ENCODE results near the gene ANKS1A. TPM values are rescaled to one million over a fixed set of nuclear protein-coding genes. Genes with fewer than 3 reads are reported as not detected.

Gene ANKS1A
- total RNA-seq, 1 experiment from 2014 or later, result 24.0 TPM

- no peaks in the 10 kb centered on the region for H3K9me3 Mint-ChIP-seq (ENCODE audit: unreplicated experiment)
These were observed 92.3 kb downstream of the ANKS1A start for GRCh38 chr6:34981366-34981765.

DNA sequence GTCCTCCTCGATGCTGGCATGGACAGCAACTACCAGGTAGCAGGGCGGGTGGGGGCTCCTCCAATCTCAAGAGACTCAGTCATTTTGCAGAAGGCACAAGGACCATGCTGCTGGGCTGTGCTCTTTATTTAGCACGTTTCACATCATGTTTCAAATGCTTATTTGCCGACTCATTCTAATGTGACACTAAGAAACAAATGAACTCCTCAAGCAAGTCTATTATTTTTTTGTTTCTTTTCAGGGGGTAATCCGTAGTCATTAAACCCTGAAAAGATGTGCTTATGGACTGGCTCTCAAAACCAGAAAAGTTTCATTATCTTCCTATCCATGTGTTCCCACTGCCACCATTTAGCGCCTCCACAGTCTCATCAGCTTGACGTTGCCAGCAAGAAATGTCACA lies 92.9 kb downstream of the ANKS1A start:
- no TSS peak for BruUV-seq (replicated peaks)
- H3K4me3 Mint-ChIP-seq (ENCODE audit: unreplicated experiment), result no peak overlapping the region
- Histone ChIP-seq H3K4me1 (no peaks in the 10 kb centered on the region), H3K36me3 (ENCODE audit: control insufficient read depth, insufficient read depth, low read length) (no peaks in the 10 kb centered on the region), H3K27me3 (replicated peaks; ENCODE audit: control insufficient read depth, insufficient read depth, low read length) (no peaks in the 10 kb centered on the region), H3K4me3 (ENCODE audit: low read depth, low read length) (no peak overlapping the region), H3K9me3 (no peaks in the 10 kb centered on the region)
- TF ChIP-seq, protein P1, sequence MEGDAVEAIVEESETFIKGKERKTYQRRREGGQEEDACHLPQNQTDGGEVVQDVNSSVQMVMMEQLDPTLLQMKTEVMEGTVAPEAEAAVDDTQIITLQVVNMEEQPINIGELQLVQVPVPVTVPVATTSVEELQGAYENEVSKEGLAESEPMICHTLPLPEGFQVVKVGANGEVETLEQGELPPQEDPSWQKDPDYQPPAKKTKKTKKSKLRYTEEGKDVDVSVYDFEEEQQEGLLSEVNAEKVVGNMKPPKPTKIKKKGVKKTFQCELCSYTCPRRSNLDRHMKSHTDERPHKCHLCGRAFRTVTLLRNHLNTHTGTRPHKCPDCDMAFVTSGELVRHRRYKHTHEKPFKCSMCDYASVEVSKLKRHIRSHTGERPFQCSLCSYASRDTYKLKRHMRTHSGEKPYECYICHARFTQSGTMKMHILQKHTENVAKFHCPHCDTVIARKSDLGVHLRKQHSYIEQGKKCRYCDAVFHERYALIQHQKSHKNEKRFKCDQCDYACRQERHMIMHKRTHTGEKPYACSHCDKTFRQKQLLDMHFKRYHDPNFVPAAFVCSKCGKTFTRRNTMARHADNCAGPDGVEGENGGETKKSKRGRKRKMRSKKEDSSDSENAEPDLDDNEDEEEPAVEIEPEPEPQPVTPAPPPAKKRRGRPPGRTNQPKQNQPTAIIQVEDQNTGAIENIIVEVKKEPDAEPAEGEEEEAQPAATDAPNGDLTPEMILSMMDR (IDR thresholded peaks at IDR 0.05; ENCODE audit: insufficient read depth in 1 of 2, low read depth in 1 of 2, low read length in 1 of 2, severe bottlenecking in 1 of 2, unreplicated experiment in 1 of 2), result no peak
- CTCF ChIA-PET, result no interaction called here
- intact Hi-C loops (cut with micrococcal nuclease; ENCODE audit: unreplicated experiment), result loop anchor here (1.0 to 10.0 kb wide), 3 partner anchors 29 to 223 kb away; no protein-coding TSS in a partner anchor
- peaks cover 31% of the 10 kb centered on the region for H3K36me3 Mint-ChIP-seq (ENCODE audit: insufficient read depth, unreplicated experiment)
- H3K27me3 Mint-ChIP-seq (ENCODE audit: insufficient read depth, unreplicated experiment), result no peaks in the 10 kb centered on the region
- H3K27ac Mint-ChIP-seq (ENCODE audit: unreplicated experiment), result no peak overlapping the region
- POLR2A ChIA-PET, result no interaction called here
- no peak for DNase-seq
- H3K9me3 Mint-ChIP-seq (ENCODE audit: unreplicated experiment), result no peaks in the 10 kb centered on the region
- peaks cover 6% of the 10 kb centered on the region for H3K4me1 Mint-ChIP-seq (ENCODE audit: low read depth, unreplicated experiment)

More at GRCh38 chr6:34981366-34981765, 92.3 kb downstream of the ANKS1A start:
- DNase-seq, result no peak
- Mint-ChIP-seq H3K4me1 (ENCODE audit: low read depth, unreplicated experiment) (peaks cover 6% of the 10 kb centered on the region), H3K4me3 (ENCODE audit: unreplicated experiment) (no peak overlapping the region), H3K27ac (ENCODE audit: unreplicated experiment) (no peak overlapping the region), H3K27me3 (ENCODE audit: insufficient read depth, unreplicated experiment) (no peaks in the 10 kb centered on the region), H3K36me3 (ENCODE audit: insufficient read depth, unreplicated experiment) (peaks cover 31% of the 10 kb centered on the region)
- H3K9me3 ChIP-seq, result no peaks in the 10 kb centered on the region
- BruUV-seq (replicated peaks), result no TSS peak
- CTCF ChIA-PET, result no interaction called here
- no peaks in the 10 kb centered on the region for H3K27me3 ChIP-seq (replicated peaks; ENCODE audit: control insufficient read depth, insufficient read depth, low read length)
- intact Hi-C loops (cut with micrococcal nuclease; ENCODE audit: unreplicated experiment), result loop anchor here (10.0 kb wide), 1 partner anchor 223 kb away; no protein-coding TSS in a partner anchor
- TF ChIP-seq, protein P1 (IDR thresholded peaks at IDR 0.05; ENCODE audit: insufficient read depth in 1 of 2, low read depth in 1 of 2, low read length in 1 of 2, severe bottlenecking in 1 of 2, unreplicated experiment in 1 of 2), result no peak
- H3K4me1 ChIP-seq, result no peaks in the 10 kb centered on the region
- POLR2A ChIA-PET, result no interaction called here
- no peak overlapping the region for H3K4me3 ChIP-seq (ENCODE audit: low read depth, low read length)
- no peaks in the 10 kb centered on the region for H3K36me3 ChIP-seq (ENCODE audit: control insufficient read depth, insufficient read depth, low read length)

DNA sequence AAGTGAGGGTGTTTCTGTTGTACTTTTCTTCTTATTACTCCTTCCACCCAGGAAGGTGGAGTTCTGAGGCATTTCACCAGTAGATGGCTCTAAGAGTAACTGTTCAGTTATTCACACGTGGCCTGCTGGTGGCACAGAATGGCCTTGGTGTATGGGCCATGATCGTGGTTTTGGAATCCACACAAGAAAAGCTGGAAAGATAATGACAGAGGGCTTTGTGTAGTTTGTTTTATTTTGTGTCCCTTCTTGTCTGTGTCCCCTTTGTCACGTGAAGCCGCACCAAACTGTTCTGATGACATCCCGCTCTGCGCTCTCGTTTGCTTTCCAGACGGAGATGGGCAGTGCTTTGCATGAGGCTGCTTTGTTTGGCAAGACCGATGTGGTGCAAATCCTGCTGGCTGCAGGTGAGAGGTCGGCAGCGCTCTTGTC lies 93.4 kb downstream of the ANKS1A start:
- Histone ChIP-seq H3K36me3 (ENCODE audit: control insufficient read depth, insufficient read depth, low read length) (no peaks in the 10 kb centered on the region), H3K9me3 (no peaks in the 10 kb centered on the region), H3K4me1 (no peaks in the 10 kb centered on the region), H3K27me3 (replicated peaks; ENCODE audit: control insufficient read depth, insufficient read depth, low read length) (no peaks in the 10 kb centered on the region), H3K4me3 (ENCODE audit: low read depth, low read length) (no peak overlapping the region)
- ChIA-PET POLR2A (no interaction called here), CTCF (no interaction called here)
- BruUV-seq (replicated peaks), result no TSS peak
- Mint-ChIP-seq H3K4me1 (ENCODE audit: low read depth, unreplicated experiment) (peaks cover 6% of the 10 kb centered on the region), H3K27ac (ENCODE audit: unreplicated experiment) (no peak overlapping the region), H3K27me3 (ENCODE audit: insufficient read depth, unreplicated experiment) (no peaks in the 10 kb centered on the region), H3K4me3 (ENCODE audit: unreplicated experiment) (no peak overlapping the region), H3K36me3 (ENCODE audit: insufficient read depth, unreplicated experiment) (peaks cover 29% of the 10 kb centered on the region), H3K9me3 (ENCODE audit: unreplicated experiment) (no peaks in the 10 kb centered on the region)
- intact Hi-C loops (cut with micrococcal nuclease; ENCODE audit: unreplicated experiment), result loop anchor here (1.0 to 10.0 kb wide), 3 partner anchors 29 to 222 kb away; no protein-coding TSS in a partner anchor
- TF ChIP-seq, protein P1 (IDR thresholded peaks at IDR 0.05; ENCODE audit: insufficient read depth in 1 of 2, low read depth in 1 of 2, low read length in 1 of 2, severe bottlenecking in 1 of 2, unreplicated experiment in 1 of 2), result peak in 1 of 2 experiments; percentile 43
- DNase-seq, result peak in 1 of 2 experiments; percentile 20
